ENCODE measurements around the gene MAP3K20. TPM values are rescaled to one million over a fixed set of nuclear protein-coding genes. Genes with fewer than 3 reads are reported as not detected.
A peak's percentile ranks its signal among the peaks of the same experiment; 100 is the strongest.

MAP3K20 gene
- total and polyA plus RNA-seq, 2 of the 8 experiments (the other 6 are each of a cell fraction or from before 2014, with no cell fraction given) = 3.1 to 11.1 TPM

DNA sequence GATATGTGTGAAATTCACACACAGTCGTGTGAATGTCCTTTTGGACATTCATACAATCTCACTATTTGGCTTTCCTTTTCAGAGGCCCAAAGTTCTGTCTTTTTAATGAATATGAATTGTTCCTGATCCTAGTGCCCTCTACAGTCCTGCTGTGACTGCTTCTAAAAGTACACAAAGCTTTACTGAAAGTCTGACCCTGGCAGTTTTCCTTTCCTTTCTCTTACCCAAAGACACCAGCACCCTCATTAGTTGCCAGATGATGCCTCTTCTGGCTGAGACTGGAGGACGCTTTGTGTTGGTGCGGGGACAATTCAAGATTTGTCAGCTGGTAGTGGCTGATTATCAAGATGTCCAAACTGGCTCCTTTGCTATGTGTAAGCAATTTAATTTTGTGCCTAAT is 197.2 kb downstream of the MAP3K20 start:
- no peak overlapping the region for H3K27ac ChIP-seq (ENCODE audit: low read depth, low read length)
- no peaks in the 10 kb centered on the region for H3K79me1 ChIP-seq (ENCODE audit: low read depth, low read length)
- no peak overlapping the region for H3K18ac ChIP-seq (ENCODE audit: extremely low read depth, low read length)
- H3K36me3 ChIP-seq (ENCODE audit: control insufficient read depth in 2 of 4, insufficient read depth in 4 of 4, low read length in 3 of 4) = no peaks in the 10 kb centered on the region
- H4K5ac ChIP-seq (ENCODE audit: insufficient read length, low read depth, low read length) = no peak overlapping the region
- H2BK15ac ChIP-seq (ENCODE audit: low read length) = no peak overlapping the region
- no peak overlapping the region for H2BK20ac ChIP-seq (ENCODE audit: low read length)
- FAIRE-seq (no peak), DNase-seq (ENCODE audit: low read depth in 1 of 2, low spot score in 2 of 2) (no peak)
- H4K20me1 ChIP-seq (replicated peaks in 1 of 2; ENCODE audit: control insufficient read depth in 1 of 2, insufficient read depth in 2 of 2, low read length in 2 of 2) = no peaks in the 10 kb centered on the region
- H3K23ac ChIP-seq (ENCODE audit: insufficient read length) = no peak overlapping the region
- no peak overlapping the region for H3K56ac ChIP-seq (replicated peaks; ENCODE audit: insufficient read length, low read depth, low read length)
- no peak overlapping the region for H2AFZ ChIP-seq (ENCODE audit: low read length)
- no peaks in the 10 kb centered on the region for H3K79me2 ChIP-seq (ENCODE audit: control insufficient read depth in 1 of 2, insufficient read depth in 2 of 2, low read length in 2 of 2)
- ChIA-PET CTCF (ENCODE audit: partially characterized antibody) (no interaction called here), POLR2A (ENCODE audit: partially characterized antibody) (no interaction called here)
- H2AK5ac ChIP-seq (ENCODE audit: low read depth, low read length) = no peak overlapping the region
- H3K9ac ChIP-seq (replicated peaks in 1 of 4; ENCODE audit: extremely low read depth in 1 of 4, low read depth in 3 of 4, low read length in 3 of 4) = no peak overlapping the region
- H3K4ac ChIP-seq (replicated peaks; ENCODE audit: insufficient read length, low read depth, low read length) = no peak overlapping the region
- H2BK120ac ChIP-seq (replicated peaks; ENCODE audit: low read depth, low read length) = no peak overlapping the region
- H3K14ac ChIP-seq (ENCODE audit: insufficient read length) = no peak overlapping the region
- H3K4me3 ChIP-seq (ENCODE audit: extremely low read depth in 1 of 4, insufficient read depth in 2 of 4, low read depth in 3 of 4, low read length in 4 of 4) = no peak overlapping the region
- WGBS, 2 experiments (ENCODE audit: extremely low coverage in 1 of 2, insufficient coverage in 1 of 2, insufficient read length in 1 of 2, insufficient replicate concordance in 2 of 2, low coverage in 1 of 2, low lambda C conversion rate in 2 of 2, missing lambda C conversion rate in 1 of 2) = 80% methylated on average over 3 of the region's 3 CpGs; no CpG with 5 or more reads in 1 of the 2 experiments
- peaks cover 0 to 3% (median 0%) of the 10 kb centered on the region in 4 experiments; a peak in 1 of 7 replicates for H3K4me1 ChIP-seq (replicated peaks in 1 of 4; ENCODE audit: control insufficient read depth in 3 of 4, insufficient read depth in 4 of 4, low read length in 3 of 4)
- no peak for TF ChIP-seq CREB1 (IDR thresholded peaks at IDR 0.05)
- TF ChIP-seq, protein P1, sequence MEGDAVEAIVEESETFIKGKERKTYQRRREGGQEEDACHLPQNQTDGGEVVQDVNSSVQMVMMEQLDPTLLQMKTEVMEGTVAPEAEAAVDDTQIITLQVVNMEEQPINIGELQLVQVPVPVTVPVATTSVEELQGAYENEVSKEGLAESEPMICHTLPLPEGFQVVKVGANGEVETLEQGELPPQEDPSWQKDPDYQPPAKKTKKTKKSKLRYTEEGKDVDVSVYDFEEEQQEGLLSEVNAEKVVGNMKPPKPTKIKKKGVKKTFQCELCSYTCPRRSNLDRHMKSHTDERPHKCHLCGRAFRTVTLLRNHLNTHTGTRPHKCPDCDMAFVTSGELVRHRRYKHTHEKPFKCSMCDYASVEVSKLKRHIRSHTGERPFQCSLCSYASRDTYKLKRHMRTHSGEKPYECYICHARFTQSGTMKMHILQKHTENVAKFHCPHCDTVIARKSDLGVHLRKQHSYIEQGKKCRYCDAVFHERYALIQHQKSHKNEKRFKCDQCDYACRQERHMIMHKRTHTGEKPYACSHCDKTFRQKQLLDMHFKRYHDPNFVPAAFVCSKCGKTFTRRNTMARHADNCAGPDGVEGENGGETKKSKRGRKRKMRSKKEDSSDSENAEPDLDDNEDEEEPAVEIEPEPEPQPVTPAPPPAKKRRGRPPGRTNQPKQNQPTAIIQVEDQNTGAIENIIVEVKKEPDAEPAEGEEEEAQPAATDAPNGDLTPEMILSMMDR (IDR thresholded peaks at IDR 0.05; ENCODE audit: control extremely low read depth in 1 of 3, insufficient read depth in 1 of 3, low read depth in 1 of 3, low read length in 3 of 3) = peak in 1 of 3 experiments; percentile 6; a peak in 1 of 4 replicates
- H4K91ac ChIP-seq (replicated peaks; ENCODE audit: insufficient read length, low read length) = no peak overlapping the region
- H3K4me2 ChIP-seq (ENCODE audit: insufficient read depth in 1 of 2, low read depth in 2 of 2, low read length in 2 of 2) = no peak overlapping the region
- no peak overlapping the region for H2BK5ac ChIP-seq (ENCODE audit: low read depth, low read length)
- no peak overlapping the region for H4K8ac ChIP-seq (ENCODE audit: extremely low read depth, insufficient read depth, low read length)
- peaks cover 0 to 3% of the 10 kb centered on the region in 2 experiments; a peak in 1 of 4 replicates for H3K9me3 ChIP-seq (ENCODE audit: insufficient read depth in 2 of 2, low read depth in 1 of 2, low read length in 1 of 2)
- no peaks in the 10 kb centered on the region for H3K23me2 ChIP-seq (ENCODE audit: low read depth, low read length)
- H2BK12ac ChIP-seq (ENCODE audit: low read depth, low read length) = no peak overlapping the region
- no peaks in the 10 kb centered on the region for H3K27me3 ChIP-seq (replicated peaks in 1 of 4; ENCODE audit: control insufficient read depth in 3 of 4, extremely low read depth in 1 of 4, insufficient read depth in 3 of 4, low read length in 3 of 4)

Measured in H1 (cell line).